Body of pancreas (tissue), 4 donors: Measurements from ENCODE around the gene SV2B. TPM values are rescaled to one million over a fixed set of nuclear protein-coding genes. Genes with fewer than 3 reads are reported as not detected.
A peak's percentile ranks its signal among the peaks of the same experiment; 100 is the strongest.
"Not testable (repeated sequence)": the region's sequence is repeated elsewhere in the genome, so short reads cannot be mapped to it uniquely, and the experiment has no call there.

Experiments used
- ATAC-seq: fragments of 150-250 bp; one replicate; pipeline ENCODE4 v1.9.1; 2016
- DNase-seq, 4 donors: peaks; one replicate each; pipeline ENCODE4 v3.0.0-alpha.2; 2019
- H3K27ac ChIP-seq, 4 donors: fragments of 200-600 bp; sonication (generic); 1 replicate in 3 of 4; 2 replicates in 1 of 4; pipeline versions ENCODE4 v1.5.1 to v1.6.1; 2016 to 2019; ENCODE audit warnings: mild to moderate bottlenecking in 1 of 4, mixed read lengths in 1 of 4, moderate library complexity in 1 of 4
- H3K27me3 ChIP-seq, 2 donors: fragments of 200-600 bp; sonication (generic); one replicate each; pipeline ENCODE4 v1.6.0; 2016; ENCODE audit warnings: mild to moderate bottlenecking in 1 of 2
- H3K36me3 ChIP-seq, 2 donors: fragments of 200-600 bp; sonication (generic); replicated peaks in 1 of 2; 2 replicates each; pipeline ENCODE4 v1.5.1; 2016; ENCODE audit warnings: low read depth in 2 of 2; ENCODE audit not compliant: insufficient read depth in 1 of 2
- H3K4me1 ChIP-seq: fragments of 200-600 bp; sonication (generic); one replicate; pipeline ENCODE4 v1.6.0; 2016
- H3K4me3 ChIP-seq, 2 donors: fragments of 200-600 bp; sonication (generic); 1 replicate in 1 of 2; 2 replicates in 1 of 2; pipeline ENCODE4 v1.5.1; 2016 to 2019
- H3K9me3 ChIP-seq, 3 donors: fragments of 200-600 bp; sonication (generic); 1 replicate in 2 of 3; 2 replicates in 1 of 3; pipeline ENCODE4 v1.5.1; 2016
- POLR2A ChIP-seq, 3 donors: fragments of 450-650 bp; IDR thresholded peaks; one replicate each; pipeline ENCODE4 v1.6.1; 2016; ENCODE audit warnings: antibody characterized with exemption in 3 of 3, mild to moderate bottlenecking in 2 of 3
- WGBS, 2 donors: methylation state at CpG; one replicate each; pipeline ENCODE4 v1.1.5; 2017; 5-methylcytosine and 5-hydroxymethylcytosine counted together
- intact Hi-C: fragments of 100-400 bp; cut with DNase I; formaldehyde crosslinking; loops from one replicate; pipeline ENCODE4 v1.15.1; 2023
- total RNA-seq, 2 donors: library from RNA; depleted of rRNA; stranded (reverse); fragments of >200 nt; gene quantifications; one replicate each; pipeline ENCODE4 v1.1.0, GENCODE V29; 2016
- TF ChIP-seq, protein P1 (sequence below), 7 experiments: fragments of 450-650 bp in 4 of 7; fragments of 200-600 bp in 3 of 7; sonication (generic) in 3 of 7; IDR thresholded peaks; one replicate each; pipeline ENCODE4 v1.5.1; 2016 to 2019; ENCODE audit warnings: antibody characterized with exemption in 7 of 7

Gene SV2B
- total RNA-seq, 2 donors from 2014 or later: 0.78 to 20.4 TPM

DNA sequence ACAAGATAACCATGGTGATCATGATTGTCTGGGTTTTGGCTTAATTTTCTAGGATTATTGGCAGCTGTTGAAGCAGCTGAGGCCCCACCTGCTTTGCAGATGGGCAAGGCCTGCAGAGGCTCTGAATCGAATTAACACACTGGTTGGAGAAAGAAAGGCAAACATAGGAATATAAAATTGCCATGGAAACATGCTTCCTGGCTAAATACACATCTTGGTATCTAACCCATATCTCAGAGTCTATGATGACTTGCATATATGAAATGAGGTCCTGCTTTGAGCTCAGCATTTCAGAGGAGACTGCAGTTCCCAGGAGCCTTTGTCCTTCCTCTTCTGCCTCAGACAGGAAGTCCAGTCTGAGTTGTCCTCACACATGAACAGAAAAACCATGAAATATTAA is 24.3 kb upstream of the SV2B start:
- Histone ChIP-seq H3K27ac (no peak overlapping the region), H3K27me3 (no peaks in the 10 kb centered on the region), H3K4me1 (no peaks in the 10 kb centered on the region), H3K36me3 (no peaks in the 10 kb centered on the region), H3K4me3 (no peak overlapping the region), H3K9me3 (no peaks in the 10 kb centered on the region)
- DNase-seq (no peak), ATAC-seq (no peak)
- 38 to 55% methylated on average over 1 of the region's 1 CpG for WGBS, 2 donors
- TF ChIP-seq POLR2A (IDR thresholded peaks at IDR 0.05): no peak
- TF ChIP-seq, protein P1, sequence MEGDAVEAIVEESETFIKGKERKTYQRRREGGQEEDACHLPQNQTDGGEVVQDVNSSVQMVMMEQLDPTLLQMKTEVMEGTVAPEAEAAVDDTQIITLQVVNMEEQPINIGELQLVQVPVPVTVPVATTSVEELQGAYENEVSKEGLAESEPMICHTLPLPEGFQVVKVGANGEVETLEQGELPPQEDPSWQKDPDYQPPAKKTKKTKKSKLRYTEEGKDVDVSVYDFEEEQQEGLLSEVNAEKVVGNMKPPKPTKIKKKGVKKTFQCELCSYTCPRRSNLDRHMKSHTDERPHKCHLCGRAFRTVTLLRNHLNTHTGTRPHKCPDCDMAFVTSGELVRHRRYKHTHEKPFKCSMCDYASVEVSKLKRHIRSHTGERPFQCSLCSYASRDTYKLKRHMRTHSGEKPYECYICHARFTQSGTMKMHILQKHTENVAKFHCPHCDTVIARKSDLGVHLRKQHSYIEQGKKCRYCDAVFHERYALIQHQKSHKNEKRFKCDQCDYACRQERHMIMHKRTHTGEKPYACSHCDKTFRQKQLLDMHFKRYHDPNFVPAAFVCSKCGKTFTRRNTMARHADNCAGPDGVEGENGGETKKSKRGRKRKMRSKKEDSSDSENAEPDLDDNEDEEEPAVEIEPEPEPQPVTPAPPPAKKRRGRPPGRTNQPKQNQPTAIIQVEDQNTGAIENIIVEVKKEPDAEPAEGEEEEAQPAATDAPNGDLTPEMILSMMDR (IDR thresholded peaks at IDR 0.05): no peak
- intact Hi-C loops: no loop called here

DNA sequence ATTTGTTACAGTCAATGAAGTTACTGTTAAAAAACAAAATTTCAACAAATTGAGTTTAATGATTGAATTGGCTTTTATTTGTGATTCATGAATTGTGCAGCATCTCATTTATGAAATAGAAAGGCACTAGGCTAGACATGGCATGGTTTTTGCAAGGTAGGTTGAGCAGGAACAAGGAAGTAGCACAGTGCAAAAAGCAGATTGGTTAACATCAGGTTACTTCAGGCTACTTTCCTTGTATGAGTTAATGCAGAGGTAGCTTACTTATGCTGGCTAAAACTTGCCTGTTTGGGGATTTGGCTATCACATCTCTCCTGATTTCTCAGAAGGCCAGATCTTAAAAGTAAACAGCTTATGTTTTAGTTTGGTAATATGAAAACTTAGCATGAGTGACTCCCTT is 23.0 kb upstream of the SV2B start:
- no peaks in the 10 kb centered on the region for H3K36me3 ChIP-seq
- intact Hi-C loops: no loop called here
- ATAC-seq (no peak), DNase-seq (no peak)
- TF ChIP-seq, protein P1 (IDR thresholded peaks at IDR 0.05): no peak
- no peak for TF ChIP-seq POLR2A (IDR thresholded peaks at IDR 0.05)
- H3K9me3 ChIP-seq: no peaks in the 10 kb centered on the region
- no peak overlapping the region for H3K27ac ChIP-seq
- H3K4me3 ChIP-seq: no peak overlapping the region
- H3K4me1 ChIP-seq: no peaks in the 10 kb centered on the region
- H3K27me3 ChIP-seq: no peaks in the 10 kb centered on the region

DNA sequence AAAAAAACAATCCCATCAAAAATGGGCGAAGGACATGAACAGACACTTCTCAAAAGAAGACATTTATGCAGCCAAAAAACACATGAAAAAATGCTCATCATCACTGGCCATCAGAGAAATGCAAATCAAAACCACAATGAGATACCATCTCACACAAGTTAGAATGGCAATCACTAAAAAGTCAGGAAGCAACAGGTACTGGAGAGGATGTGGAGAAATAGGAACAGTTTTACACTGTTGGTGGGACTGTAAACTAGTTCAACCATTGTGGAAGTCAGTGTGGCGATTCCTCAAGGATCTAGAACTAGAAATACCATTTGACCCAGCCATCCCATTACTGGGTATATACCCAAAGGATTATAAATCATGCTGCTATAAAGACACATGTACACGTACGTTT is 6.2 kb upstream of the SV2B start:
- 71 to 83% methylated on average over 2 to 3 of the region's 4 CpGs for WGBS, 2 donors
- H3K4me1 ChIP-seq, intact Hi-C loops, DNase-seq, H3K9me3 ChIP-seq, H3K27ac ChIP-seq, ATAC-seq, H3K27me3 ChIP-seq, H3K4me3 ChIP-seq, H3K36me3 ChIP-seq: not testable (repeated sequence)

DNA sequence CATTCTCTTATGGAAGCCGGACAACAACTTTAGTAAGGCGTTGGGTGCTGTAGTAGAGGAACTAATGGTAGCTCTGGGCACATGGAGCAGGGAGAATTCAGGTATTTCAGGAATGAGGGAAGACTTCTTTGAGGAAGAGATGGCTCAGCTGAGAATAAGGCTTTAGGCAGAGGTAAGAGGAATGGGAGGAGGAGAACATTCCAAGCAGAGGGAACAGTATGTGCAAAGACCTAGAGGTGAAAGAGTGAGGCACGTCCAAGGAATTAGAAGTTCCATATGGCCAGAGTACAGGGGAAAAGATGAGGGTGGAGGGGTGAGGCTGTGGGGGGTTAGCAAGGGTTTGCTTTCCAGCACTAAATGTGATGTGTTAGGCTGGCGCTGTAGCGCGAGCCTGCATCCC is 1.6 kb upstream of the SV2B start:
- H3K4me1 ChIP-seq: peaks cover 12% of the 10 kb centered on the region
- H3K9me3 ChIP-seq: no peaks in the 10 kb centered on the region
- H3K4me3 ChIP-seq: no peak overlapping the region
- no peaks in the 10 kb centered on the region for H3K27me3 ChIP-seq
- intact Hi-C loops: no loop called here
- no peak for TF ChIP-seq POLR2A (IDR thresholded peaks at IDR 0.05)
- TF ChIP-seq, protein P1 (IDR thresholded peaks at IDR 0.05): no peak
- no peak overlapping the region for H3K27ac ChIP-seq
- DNase-seq (no peak), ATAC-seq (no peak)
- no peaks in the 10 kb centered on the region for H3K36me3 ChIP-seq
- WGBS, 2 donors: 80 to 88% methylated on average over 6 of the region's 6 CpGs

DNA sequence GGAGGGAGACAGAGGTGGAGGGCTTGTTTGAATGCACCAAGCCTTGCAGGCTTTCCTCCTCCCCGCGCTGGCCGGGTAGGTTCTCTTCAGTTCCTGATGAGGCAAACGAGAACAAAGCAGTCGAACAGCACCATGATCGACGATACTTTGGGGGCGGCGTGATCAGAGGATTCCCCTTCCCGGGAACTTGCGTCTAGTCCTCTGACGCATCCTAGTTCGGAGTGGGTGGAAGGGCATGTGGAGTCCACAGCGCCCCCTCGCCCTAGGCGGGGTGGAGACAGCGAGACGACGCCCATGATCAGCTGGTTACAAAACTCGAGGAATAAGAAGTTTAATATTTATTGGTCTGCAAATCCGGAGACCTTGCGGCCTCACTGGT is 452 bp upstream of the SV2B start:
- peak; percentile 16 to 51 (median 40) for DNase-seq
- Histone ChIP-seq H3K4me1 (peaks cover 22% of the 10 kb centered on the region), H3K36me3 (no peaks in the 10 kb centered on the region), H3K27me3 (no peaks in the 10 kb centered on the region), H3K27ac (peak overlapping the region in 3 of 4 donors; percentile 56 to 74 (median 59)), H3K9me3 (no peaks in the 10 kb centered on the region), H3K4me3 (peak overlapping the region in 1 of 2 donors; percentile 17)
- intact Hi-C loops: no loop called here
- TF ChIP-seq POLR2A (IDR thresholded peaks at IDR 0.05): no peak
- TF ChIP-seq, protein P1 (IDR thresholded peaks at IDR 0.05): peak in 2 of 7 experiments; percentile 6 to 8
- ATAC-seq: peak; percentile 59
- WGBS, 2 donors: 1 to 2% methylated on average over 17 to 22 of the region's 22 CpGs
